Fibroblast of lung (primary cell): ENCODE data around the gene RYR1. TPM values are rescaled to one million over a fixed set of nuclear protein-coding genes. Genes with fewer than 3 reads are reported as not detected.
"Not testable (repeated sequence)": the region's sequence is repeated elsewhere in the genome, so short reads cannot be mapped to it uniquely, and the experiment has no call there.

Experiments
- DNase-seq, 2 donors: peaks; one replicate each; pipeline versions ENCODE4 v3.0.0 to v3.0.0-alpha.2; 2010; ENCODE audit warnings: low read depth in 2 of 2
- H2AFZ ChIP-seq: 2 replicates; pipeline ENCODE4 v1.5.1; 2012; ENCODE audit warnings: low read length, control low read depth, inconsistent platforms
- H3K27ac ChIP-seq: 2 replicates; pipeline ENCODE4 v1.5.1; 2011; ENCODE audit warnings: low read length, control low read depth; ENCODE audit not compliant: insufficient read depth
- H3K27me3 ChIP-seq: 2 replicates; pipeline ENCODE4 v1.5.1; 2011; ENCODE audit warnings: mild to moderate bottlenecking, low read length; ENCODE audit not compliant: control insufficient read depth, insufficient read depth
- H3K36me3 ChIP-seq: 2 replicates; pipeline ENCODE4 v1.5.1; 2011; ENCODE audit warnings: low read length; ENCODE audit not compliant: control insufficient read depth, insufficient read depth
- H3K4me1 ChIP-seq: 2 replicates; pipeline ENCODE4 v1.5.1; 2011; ENCODE audit warnings: low read length; ENCODE audit not compliant: control insufficient read depth, insufficient read depth; ENCODE audit errors: extremely low read depth
- H3K4me2 ChIP-seq: 2 replicates; pipeline ENCODE4 v1.5.1; 2011; ENCODE audit warnings: low read length, control low read depth; ENCODE audit not compliant: insufficient read depth; ENCODE audit errors: extremely low read depth
- H3K4me3 ChIP-seq, 4 experiments: fragments of 200-600 bp in 1 of 4; sonication (generic) in 1 of 4; replicated peaks in 1 of 4; 2 replicates each; pipeline ENCODE4 v1.5.1; 2011 to 2016; ENCODE audit warnings: low read length in 4 of 4, low read depth in 3 of 4, mild to moderate bottlenecking in 3 of 4, control low read depth in 2 of 4, inconsistent platforms in 1 of 4, mixed read lengths in 1 of 4; ENCODE audit not compliant: insufficient read depth in 1 of 4; ENCODE audit errors: control extremely low read depth in 1 of 4
- H3K79me2 ChIP-seq: 2 replicates; pipeline ENCODE4 v1.5.1; 2012; ENCODE audit warnings: mild to moderate bottlenecking, low read length, inconsistent platforms; ENCODE audit not compliant: control insufficient read depth, insufficient read depth
- H3K9ac ChIP-seq: 2 replicates; pipeline ENCODE4 v1.5.1; 2011; ENCODE audit warnings: mild to moderate bottlenecking, low read length, control low read depth; ENCODE audit not compliant: insufficient read depth
- H3K9me3 ChIP-seq: 2 replicates; pipeline ENCODE4 v1.5.1; 2012; ENCODE audit warnings: low read depth, low read length; ENCODE audit not compliant: control insufficient read depth, insufficient read depth
- H4K20me1 ChIP-seq: 2 replicates; pipeline ENCODE4 v1.5.1; 2011; ENCODE audit warnings: low read length; ENCODE audit not compliant: control insufficient read depth, insufficient read depth; ENCODE audit errors: extremely low read depth
- EZH2 ChIP-seq: IDR thresholded peaks from 2 replicates; pipeline ENCODE4 v1.5.1; 2012; ENCODE audit warnings: low read length, control low read depth, mild to moderate bottlenecking; ENCODE audit errors: missing control alignments
- polyA plus RNA-seq, 2 donors: library from polyadenylated mRNA; depleted of rRNA in 1 of 2; stranded (reverse) in 1 of 2; unstranded in 1 of 2; fragments of >200 nt; gene quantifications; 2 replicates each; pipeline ENCODE4 v1.2.1, GENCODE V29; 2011 to 2012; ENCODE audit warnings: missing spikeins in 1 of 2
- total RNA-seq: library from RNA; depleted of rRNA; stranded (reverse); fragments of >200 nt; gene quantifications from 2 replicates; pipeline ENCODE4 v1.2.1, GENCODE V29; 2014
- TF ChIP-seq, protein P1 (sequence below), 2 donors: IDR thresholded peaks in 1 of 2; conservative IDR thresholded peaks in 1 of 2; 1 replicate in 1 of 2; 2 replicates in 1 of 2; pipeline ENCODE4 v1.5.1; 2011 to 2012; ENCODE audit warnings: low read length in 2 of 2, control low read depth in 1 of 2, inconsistent platforms in 1 of 2, low read depth in 1 of 2, mild to moderate bottlenecking in 1 of 2

Gene RYR1
- total and polyA plus RNA-seq, 2 donors (not counting 1 experiment from before 2014, with no cell fraction given): under 0.01 TPM

GRCh38 chr19:38551450-38551813 is 117.9 kb downstream of the RYR1 start:
- TF ChIP-seq EZH2: no peak
- TF ChIP-seq, protein P1, sequence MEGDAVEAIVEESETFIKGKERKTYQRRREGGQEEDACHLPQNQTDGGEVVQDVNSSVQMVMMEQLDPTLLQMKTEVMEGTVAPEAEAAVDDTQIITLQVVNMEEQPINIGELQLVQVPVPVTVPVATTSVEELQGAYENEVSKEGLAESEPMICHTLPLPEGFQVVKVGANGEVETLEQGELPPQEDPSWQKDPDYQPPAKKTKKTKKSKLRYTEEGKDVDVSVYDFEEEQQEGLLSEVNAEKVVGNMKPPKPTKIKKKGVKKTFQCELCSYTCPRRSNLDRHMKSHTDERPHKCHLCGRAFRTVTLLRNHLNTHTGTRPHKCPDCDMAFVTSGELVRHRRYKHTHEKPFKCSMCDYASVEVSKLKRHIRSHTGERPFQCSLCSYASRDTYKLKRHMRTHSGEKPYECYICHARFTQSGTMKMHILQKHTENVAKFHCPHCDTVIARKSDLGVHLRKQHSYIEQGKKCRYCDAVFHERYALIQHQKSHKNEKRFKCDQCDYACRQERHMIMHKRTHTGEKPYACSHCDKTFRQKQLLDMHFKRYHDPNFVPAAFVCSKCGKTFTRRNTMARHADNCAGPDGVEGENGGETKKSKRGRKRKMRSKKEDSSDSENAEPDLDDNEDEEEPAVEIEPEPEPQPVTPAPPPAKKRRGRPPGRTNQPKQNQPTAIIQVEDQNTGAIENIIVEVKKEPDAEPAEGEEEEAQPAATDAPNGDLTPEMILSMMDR (conservative IDR thresholded peaks at IDR 0.05 in 1 of 2, IDR thresholded peaks at IDR 0.05 in 1 of 2; ENCODE audit: low read depth in 1 of 2, low read length in 2 of 2): no peak
- H3K9ac ChIP-seq: no peak overlapping the region
- no peaks in the 10 kb centered on the region for H3K36me3 ChIP-seq
- H3K9me3 ChIP-seq: no peaks in the 10 kb centered on the region
- no peak overlapping the region for H3K27ac ChIP-seq
- H3K4me3 ChIP-seq: no peak overlapping the region
- no peaks in the 10 kb centered on the region for H3K79me2 ChIP-seq
- DNase-seq: no peak
- H3K4me2 ChIP-seq: no peak overlapping the region
- H3K27me3 ChIP-seq: no peaks in the 10 kb centered on the region
- H2AFZ ChIP-seq: no peak overlapping the region
- H3K4me1 ChIP-seq: no peaks in the 10 kb centered on the region
- H4K20me1 ChIP-seq: no peaks in the 10 kb centered on the region

DNA sequence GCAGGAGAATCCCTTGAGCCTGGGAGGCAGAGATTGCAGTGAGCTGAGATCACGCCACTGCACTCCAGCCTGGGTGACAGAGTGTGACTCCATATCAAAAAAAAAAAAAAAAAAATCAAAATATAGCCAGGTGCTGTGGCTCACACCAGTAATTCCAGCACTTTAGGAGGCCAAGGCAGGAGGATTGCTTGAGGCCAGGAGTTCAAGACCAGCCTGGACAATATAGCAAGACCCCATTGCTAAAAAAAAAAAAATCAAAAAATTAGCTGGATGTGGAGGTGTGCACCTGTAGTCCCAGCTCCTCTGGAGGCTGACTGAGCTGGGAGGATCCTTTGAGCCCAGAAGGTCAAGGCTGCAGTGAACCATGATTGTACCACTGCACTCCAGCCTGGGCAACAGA is 119.7 kb downstream of the RYR1 start:
- H3K79me2 ChIP-seq, H3K9ac ChIP-seq, H3K27me3 ChIP-seq, DNase-seq, H3K36me3 ChIP-seq, H3K9me3 ChIP-seq, H3K27ac ChIP-seq, H3K4me1 ChIP-seq, H3K4me2 ChIP-seq, H2AFZ ChIP-seq, H4K20me1 ChIP-seq, H3K4me3 ChIP-seq: not testable (repeated sequence)

DNA sequence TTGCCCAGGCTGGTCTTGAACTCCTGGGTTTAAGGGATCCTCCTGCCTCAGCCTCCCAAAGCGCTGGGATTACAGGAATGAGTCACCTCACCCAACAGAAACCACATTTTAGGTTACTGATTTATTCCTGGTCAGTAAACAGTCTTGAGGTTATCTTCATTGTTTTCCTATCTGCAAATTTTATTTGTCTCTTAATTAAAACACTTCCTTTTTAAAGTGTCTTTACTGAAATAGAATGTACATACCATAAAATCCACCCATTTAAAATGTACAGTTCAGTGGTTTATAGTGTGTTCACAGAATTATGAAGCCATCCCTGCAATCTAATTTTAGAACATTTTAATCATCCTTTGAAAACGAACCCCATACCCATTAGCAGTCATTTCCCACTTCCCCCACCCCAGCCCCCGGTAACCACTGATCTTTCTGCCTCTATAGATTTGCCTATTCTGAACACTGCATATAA is 121.2 kb downstream of the RYR1 start:
- Histone ChIP-seq H3K9me3 (no peaks in the 10 kb centered on the region), H3K4me1 (no peaks in the 10 kb centered on the region), H3K4me2 (no peak overlapping the region), H3K9ac (no peak overlapping the region), H2AFZ (no peak overlapping the region), H3K36me3 (no peaks in the 10 kb centered on the region), H3K27ac (no peak overlapping the region), H4K20me1 (no peaks in the 10 kb centered on the region), H3K79me2 (no peaks in the 10 kb centered on the region), H3K4me3 (no peak overlapping the region), H3K27me3 (no peaks in the 10 kb centered on the region)
- TF ChIP-seq, protein P1 (conservative IDR thresholded peaks at IDR 0.05 in 1 of 2, IDR thresholded peaks at IDR 0.05 in 1 of 2; ENCODE audit: low read depth in 1 of 2, low read length in 2 of 2): no peak
- no peak for TF ChIP-seq EZH2
- no peak for DNase-seq
